Tibial artery (tissue), 4 donors: Measurements from ENCODE around the gene FREM1.

Experiments used
- DNase-seq, 2 donors: peaks; one replicate each; pipeline ENCODE4 v3.0.0-alpha.2; 2019
- H3K27ac ChIP-seq, 2 donors: fragments of 200-600 bp; sonication (generic) in 1 of 2; 1 replicate in 1 of 2; 2 replicates in 1 of 2; pipeline ENCODE4 v1.5.1; 2018 to 2019; ENCODE audit warnings: mild to moderate bottlenecking in 1 of 2
- H3K27me3 ChIP-seq, 2 donors: fragments of 200-600 bp; sonication (generic) in 1 of 2; one replicate each; pipeline versions ENCODE4 v1.5.1 to v1.6.0; 2016 to 2019
- H3K36me3 ChIP-seq, 3 donors: fragments of 200-600 bp; sonication (generic) in 2 of 3; one replicate each; pipeline ENCODE4 v1.5.1; 2016 to 2019; ENCODE audit warnings: mild to moderate bottlenecking in 2 of 3
- H3K4me1 ChIP-seq, 4 donors: fragments of 200-600 bp; sonication (generic) in 2 of 4; 1 replicate in 3 of 4; 2 replicates in 1 of 4; pipeline ENCODE4 v1.5.1; 2016 to 2019
- H3K4me3 ChIP-seq, 2 donors: fragments of 200-600 bp; sonication (generic) in 1 of 2; 1 replicate in 1 of 2; 2 replicates in 1 of 2; pipeline ENCODE4 v1.5.1; 2018 to 2019; ENCODE audit warnings: mild to moderate bottlenecking in 2 of 2
- H3K9me3 ChIP-seq, 3 donors: fragments of 200-600 bp; sonication (generic) in 1 of 3; one replicate each; pipeline ENCODE4 v1.5.1; 2016 to 2019
- intact Hi-C: fragments of 100-400 bp; cut with DNase I; formaldehyde crosslinking; loops from one replicate; pipeline ENCODE4 v1.15.0; 2023; ENCODE audit warnings: low total_unique reads
- TF ChIP-seq, protein P1 (sequence below), 2 experiments: fragments of 200-600 bp in 1 of 2; fragments of 450-650 bp in 1 of 2; IDR thresholded peaks; one replicate each; pipeline ENCODE4 v1.5.1; 2017 to 2019; ENCODE audit warnings: antibody characterized with exemption in 2 of 2, mild to moderate bottlenecking in 1 of 2, moderate library complexity in 1 of 2

The FREM1 gene

GRCh38 chr9:14830057-14830456 is 80.2 kb downstream of the FREM1 start:
- no peak for DNase-seq
- H3K27ac ChIP-seq: no peak overlapping the region
- no peaks in the 10 kb centered on the region for H3K4me1 ChIP-seq
- H3K36me3 ChIP-seq: peaks cover 6 to 18% (median 10%) of the 10 kb centered on the region in 3 donors
- intact Hi-C loops: no loop called here
- H3K4me3 ChIP-seq: no peak overlapping the region
- TF ChIP-seq, protein P1, sequence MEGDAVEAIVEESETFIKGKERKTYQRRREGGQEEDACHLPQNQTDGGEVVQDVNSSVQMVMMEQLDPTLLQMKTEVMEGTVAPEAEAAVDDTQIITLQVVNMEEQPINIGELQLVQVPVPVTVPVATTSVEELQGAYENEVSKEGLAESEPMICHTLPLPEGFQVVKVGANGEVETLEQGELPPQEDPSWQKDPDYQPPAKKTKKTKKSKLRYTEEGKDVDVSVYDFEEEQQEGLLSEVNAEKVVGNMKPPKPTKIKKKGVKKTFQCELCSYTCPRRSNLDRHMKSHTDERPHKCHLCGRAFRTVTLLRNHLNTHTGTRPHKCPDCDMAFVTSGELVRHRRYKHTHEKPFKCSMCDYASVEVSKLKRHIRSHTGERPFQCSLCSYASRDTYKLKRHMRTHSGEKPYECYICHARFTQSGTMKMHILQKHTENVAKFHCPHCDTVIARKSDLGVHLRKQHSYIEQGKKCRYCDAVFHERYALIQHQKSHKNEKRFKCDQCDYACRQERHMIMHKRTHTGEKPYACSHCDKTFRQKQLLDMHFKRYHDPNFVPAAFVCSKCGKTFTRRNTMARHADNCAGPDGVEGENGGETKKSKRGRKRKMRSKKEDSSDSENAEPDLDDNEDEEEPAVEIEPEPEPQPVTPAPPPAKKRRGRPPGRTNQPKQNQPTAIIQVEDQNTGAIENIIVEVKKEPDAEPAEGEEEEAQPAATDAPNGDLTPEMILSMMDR (IDR thresholded peaks at IDR 0.05): no peak
- H3K9me3 ChIP-seq: no peaks in the 10 kb centered on the region
- no peaks in the 10 kb centered on the region for H3K27me3 ChIP-seq

DNA sequence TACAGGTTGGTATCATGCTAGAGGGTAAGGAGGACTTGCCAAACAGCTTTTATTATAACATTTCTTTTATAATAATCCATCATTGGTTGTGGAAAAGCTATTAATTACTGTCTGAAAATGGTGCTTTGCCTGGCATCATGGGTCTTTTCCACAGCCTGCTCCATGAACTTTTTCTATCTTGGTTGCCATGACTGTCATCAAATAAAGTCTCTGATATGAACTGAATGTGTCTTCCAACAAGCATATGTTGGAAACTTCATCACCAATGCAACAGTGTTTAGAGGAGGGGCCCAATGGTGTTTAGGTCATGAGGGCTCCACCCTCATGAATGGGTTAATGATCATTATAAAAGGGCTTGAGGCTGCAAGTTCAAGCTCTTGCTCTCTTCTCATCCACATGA is 81.0 kb downstream of the FREM1 start:
- Histone ChIP-seq H3K27ac (no peak overlapping the region), H3K4me3 (no peak overlapping the region), H3K9me3 (no peaks in the 10 kb centered on the region), H3K27me3 (no peaks in the 10 kb centered on the region), H3K4me1 (no peaks in the 10 kb centered on the region), H3K36me3 (peaks cover 6 to 18% (median 17%) of the 10 kb centered on the region in 3 donors)
- TF ChIP-seq, protein P1 (IDR thresholded peaks at IDR 0.05): no peak
- intact Hi-C loops: no loop called here
- DNase-seq: no peak

GRCh38 chr9:14827805-14828204 is 82.4 kb downstream of the FREM1 start:
- Histone ChIP-seq H3K4me3 (no peak overlapping the region), H3K4me1 (no peaks in the 10 kb centered on the region), H3K27ac (no peak overlapping the region), H3K27me3 (no peaks in the 10 kb centered on the region), H3K9me3 (no peaks in the 10 kb centered on the region), H3K36me3 (peaks cover 15 to 32% (median 28%) of the 10 kb centered on the region in 3 donors)
- intact Hi-C loops: no loop called here
- no peak for DNase-seq
- TF ChIP-seq, protein P1 (IDR thresholded peaks at IDR 0.05): no peak

DNA sequence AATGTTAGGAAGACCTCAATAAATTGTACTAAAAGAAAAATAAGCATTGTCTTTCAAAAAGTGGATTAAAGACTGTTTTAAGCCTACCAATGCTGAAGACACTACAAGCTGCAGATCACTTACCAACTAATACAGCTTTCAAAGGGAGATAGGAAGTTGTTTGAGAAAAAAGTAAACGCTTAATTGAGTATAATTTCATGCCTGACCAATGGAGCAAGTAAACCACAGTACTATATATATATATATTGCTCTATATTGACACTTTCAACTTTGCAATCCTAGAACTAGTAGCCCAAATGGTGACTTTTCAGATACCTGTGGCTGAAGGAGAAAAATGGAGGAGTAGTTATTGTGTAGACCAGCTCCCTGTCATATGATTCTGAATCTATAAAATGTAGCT is 85.7 kb downstream of the FREM1 start:
- TF ChIP-seq, protein P1 (IDR thresholded peaks at IDR 0.05): no peak
- Histone ChIP-seq H3K4me1 (no peaks in the 10 kb centered on the region), H3K4me3 (no peak overlapping the region), H3K9me3 (no peaks in the 10 kb centered on the region), H3K36me3 (peaks cover 22 to 49% (median 36%) of the 10 kb centered on the region in 3 donors), H3K27me3 (no peaks in the 10 kb centered on the region), H3K27ac (no peak overlapping the region)
- intact Hi-C loops: no loop called here
- DNase-seq: no peak

DNA sequence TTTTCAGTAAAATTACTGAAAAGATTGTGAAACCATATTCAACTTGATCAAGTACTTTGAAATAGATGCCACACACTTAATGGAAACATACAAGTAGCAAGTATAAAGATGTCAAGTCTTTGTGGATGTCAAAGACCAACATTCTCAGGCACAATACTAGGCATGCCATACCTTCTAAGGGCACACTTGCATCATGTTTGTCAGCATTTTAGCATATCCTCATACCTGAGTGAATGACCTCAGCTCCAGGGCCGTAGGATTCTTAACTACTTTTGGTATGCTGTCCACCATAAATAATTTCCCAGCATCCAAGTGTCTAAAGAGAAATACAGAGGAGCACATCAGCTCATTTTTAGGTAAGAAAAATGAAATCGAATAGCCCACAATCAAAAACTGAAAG is 86.4 kb downstream of the FREM1 start:
- H3K4me1 ChIP-seq: no peaks in the 10 kb centered on the region
- TF ChIP-seq, protein P1 (IDR thresholded peaks at IDR 0.05): no peak
- no peak for DNase-seq
- H3K27me3 ChIP-seq: no peaks in the 10 kb centered on the region
- no peak overlapping the region for H3K4me3 ChIP-seq
- no peak overlapping the region for H3K27ac ChIP-seq
- H3K9me3 ChIP-seq: no peaks in the 10 kb centered on the region
- peaks cover 18 to 56% (median 36%) of the 10 kb centered on the region in 3 donors for H3K36me3 ChIP-seq
- intact Hi-C loops: no loop called here

GRCh38 chr9:14822666-14823065 is 87.6 kb downstream of the FREM1 start:
- H3K36me3 ChIP-seq: peaks cover 18 to 60% (median 40%) of the 10 kb centered on the region in 3 donors
- no peak overlapping the region for H3K27ac ChIP-seq
- intact Hi-C loops: no loop called here
- DNase-seq: no peak
- H3K4me1 ChIP-seq: no peaks in the 10 kb centered on the region
- H3K27me3 ChIP-seq: no peaks in the 10 kb centered on the region
- no peaks in the 10 kb centered on the region for H3K9me3 ChIP-seq
- TF ChIP-seq, protein P1 (IDR thresholded peaks at IDR 0.05): no peak
- no peak overlapping the region for H3K4me3 ChIP-seq
